GM11168 (cell line): ENCODE results near the gene FGGY.

Experiments used
- in situ Hi-C: fragments of 300-500 bp; cut with MboI; formaldehyde crosslinking; loops from one replicate; pipeline ENCODE4 v1.12.0; 2022; ENCODE audit warnings: low sequenced_read_pairs; ENCODE audit not compliant: unreplicated experiment

FGGY gene

GRCh38 chr1:59497616-59498015, 200.7 kb downstream of the FGGY start:
- in situ Hi-C loops = no loop called here

DNA sequence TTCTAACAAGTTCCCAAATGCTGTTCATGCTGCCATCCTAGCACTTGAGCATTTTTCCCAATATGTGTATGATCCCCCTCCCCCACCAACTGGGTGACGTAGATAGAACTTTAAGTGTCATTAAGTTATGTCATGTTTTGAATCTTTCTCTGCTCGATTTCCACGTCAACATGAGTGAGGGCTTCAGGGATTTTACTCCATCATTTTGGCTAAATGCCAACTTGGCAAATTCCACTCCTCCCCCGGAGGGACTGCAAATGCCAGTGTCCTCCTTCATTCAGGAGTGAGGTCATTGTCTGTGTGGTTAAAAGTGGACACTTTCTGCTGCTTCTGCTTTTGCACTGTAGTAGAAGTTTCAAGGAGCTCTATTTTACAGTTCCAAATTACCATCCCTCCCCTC, 201.7 kb downstream of the FGGY start:
- in situ Hi-C loops = no loop called here

- in situ Hi-C loops = no loop called here
Measured at GRCh38 chr1:59499273-59499942, 202.5 kb downstream of the FGGY start.

- in situ Hi-C loops = no loop called here
Measured at GRCh38 chr1:59499943-59500569, 203.2 kb downstream of the FGGY start.

DNA sequence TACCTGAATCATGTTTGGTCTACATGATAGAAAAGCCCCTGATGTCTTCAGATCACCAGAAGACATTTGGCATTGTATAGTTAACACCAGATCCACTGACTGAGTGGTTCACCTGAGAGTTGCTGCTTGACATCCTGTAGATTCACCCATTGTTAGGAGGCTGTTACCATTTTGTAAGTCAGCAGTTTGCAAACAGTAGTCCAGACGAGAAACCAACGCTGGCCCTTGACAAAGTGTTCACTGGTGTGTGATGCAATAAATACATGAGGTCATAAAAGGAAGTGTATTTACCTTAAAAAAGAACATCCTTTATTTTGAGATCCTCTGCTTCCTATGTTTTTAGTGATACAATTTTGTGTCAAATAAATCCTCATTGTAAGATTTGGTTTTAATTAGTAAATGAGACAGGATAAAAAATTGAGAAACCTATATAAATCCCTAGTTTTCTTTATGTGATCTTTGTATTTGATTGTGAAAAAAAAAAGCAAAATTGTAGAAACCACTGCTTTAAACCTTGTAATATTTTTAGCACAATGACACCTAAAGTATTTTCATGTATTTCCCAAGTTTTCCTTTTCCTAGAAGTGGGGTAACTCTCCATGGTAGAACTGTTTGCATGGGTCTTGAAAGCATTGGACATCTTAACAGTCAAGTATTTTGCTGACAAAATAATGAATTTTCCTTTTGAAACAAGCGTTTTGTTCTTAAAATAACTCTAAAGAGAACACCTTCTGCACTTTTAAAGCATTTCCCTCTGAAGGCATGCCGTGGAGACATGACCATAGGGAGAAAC, 204.3 kb downstream of the FGGY start:
- in situ Hi-C loops = no loop called here

DNA sequence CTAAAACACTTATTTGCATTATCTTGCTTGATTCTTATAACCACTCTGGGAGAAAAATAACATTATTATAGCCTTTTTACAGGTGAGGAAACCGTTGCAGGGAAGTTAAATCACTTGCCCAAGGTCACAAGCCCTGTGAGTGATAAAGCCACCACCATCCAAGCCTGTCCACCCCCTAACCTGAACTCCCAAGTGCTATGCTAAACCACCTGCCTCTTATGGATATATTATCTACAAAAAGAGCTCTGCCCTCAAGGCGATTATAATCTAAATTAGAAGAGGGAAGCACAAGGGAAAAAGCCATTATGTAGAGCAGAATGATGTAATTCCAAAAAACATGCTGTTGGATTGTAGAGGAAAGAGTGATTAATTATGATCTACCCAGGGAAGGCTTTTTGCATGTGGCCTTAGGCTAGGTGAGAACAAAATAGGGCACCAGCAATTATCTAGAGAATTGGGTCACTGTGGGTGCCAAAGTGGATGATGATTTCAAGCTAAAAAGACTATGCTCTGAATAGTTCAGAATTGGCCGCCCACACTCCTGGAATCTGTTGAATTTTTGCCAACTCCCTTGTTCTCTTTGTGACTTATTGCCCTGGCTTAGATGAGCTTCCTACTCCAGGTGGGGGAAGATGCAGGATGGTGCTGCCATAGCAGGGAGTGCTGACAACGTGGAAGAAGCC, 205.3 kb downstream of the FGGY start:
- in situ Hi-C loops = no loop called here

GRCh38 chr1:59504276-59504675, 207.4 kb downstream of the FGGY start:
- in situ Hi-C loops = no loop called here

- in situ Hi-C loops = no loop called here
Measured at GRCh38 chr1:59505596-59506028, 208.7 kb downstream of the FGGY start.

DNA sequence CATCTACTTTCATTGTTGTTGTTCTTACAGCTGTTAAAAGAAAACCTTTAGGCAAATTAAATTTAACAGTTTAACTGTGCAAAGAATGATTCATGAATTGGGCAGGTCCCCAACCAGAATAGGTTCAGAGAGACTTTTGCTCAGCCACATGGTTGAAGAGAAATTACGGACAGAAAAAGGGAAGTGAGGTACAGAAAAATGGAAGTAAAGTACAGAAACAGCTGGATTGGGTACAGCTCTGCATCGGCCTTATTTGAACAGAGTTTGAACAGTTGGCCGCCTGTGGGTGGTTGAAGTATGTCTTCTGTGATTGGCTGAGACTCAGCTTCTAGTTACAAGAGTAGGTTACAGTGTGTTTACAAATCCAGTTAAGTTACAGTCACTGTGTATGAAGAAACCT, 210.1 kb downstream of the FGGY start:
- in situ Hi-C loops = no loop called here

GRCh38 chr1:59509341-59509875, 212.5 kb downstream of the FGGY start:
- in situ Hi-C loops = no loop called here

DNA sequence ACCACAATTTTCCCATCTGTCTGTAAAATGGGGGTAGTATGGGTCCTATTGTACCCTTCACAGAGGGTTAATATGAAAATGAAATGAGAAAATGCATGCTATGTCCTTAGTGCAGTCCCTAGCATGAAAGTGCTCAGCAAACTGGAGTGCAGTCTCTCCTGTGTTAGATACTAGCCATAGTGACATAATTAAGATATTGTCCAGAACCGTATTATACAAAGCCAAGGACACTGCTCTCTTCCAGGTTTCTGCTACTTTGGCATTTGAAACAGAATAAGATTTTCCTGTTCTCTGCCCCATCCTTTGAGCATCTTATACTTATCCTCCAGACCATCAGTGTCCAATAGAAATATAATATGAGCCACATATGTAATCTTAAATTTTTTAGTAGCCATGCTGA, 213.4 kb downstream of the FGGY start:
- in situ Hi-C loops = no loop called here

GRCh38 chr1:59511476-59512465, 214.9 kb downstream of the FGGY start:
- in situ Hi-C loops = no loop called here

- in situ Hi-C loops = no loop called here
Measured at GRCh38 chr1:59512702-59513101, 215.8 kb downstream of the FGGY start.

DNA sequence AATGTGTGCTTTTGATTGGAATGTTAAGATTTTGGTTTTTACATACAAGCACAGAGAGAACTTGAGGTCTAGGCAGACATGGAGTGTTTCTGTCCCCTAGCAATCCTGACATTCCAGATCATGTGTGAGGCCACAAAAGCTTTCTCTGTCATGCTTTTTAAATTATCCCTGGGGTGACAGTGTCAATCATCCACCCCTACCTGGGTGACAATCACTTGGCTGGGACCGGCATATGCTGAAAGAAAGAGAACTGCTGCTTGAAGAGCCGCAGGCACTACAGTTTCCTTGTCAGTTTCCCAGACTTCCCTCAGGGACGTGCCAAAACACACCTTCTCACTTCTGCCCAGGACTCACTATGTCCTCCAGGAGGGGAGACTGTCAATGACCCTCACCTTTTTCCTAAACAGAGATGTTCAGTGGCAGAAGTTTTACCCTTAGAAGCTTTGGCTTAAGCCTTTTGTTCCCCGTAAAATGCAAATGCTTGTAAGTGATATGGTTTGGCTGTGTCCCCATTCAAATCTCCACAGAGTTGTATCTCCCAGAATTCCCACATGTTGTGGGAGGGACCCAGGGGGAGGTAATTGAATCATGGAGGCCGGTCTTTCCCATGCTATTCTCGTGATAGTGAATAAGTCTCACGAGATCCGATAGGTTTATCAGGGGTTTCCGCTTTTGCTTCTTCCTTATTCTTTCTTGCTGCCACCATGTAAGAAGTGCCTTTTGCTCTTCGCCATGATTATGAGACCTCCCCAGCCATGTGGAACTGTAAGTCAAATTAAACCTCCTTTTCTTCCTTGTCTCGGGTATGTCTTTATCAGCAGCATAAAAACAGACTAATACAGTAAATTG, 217.4 kb downstream of the FGGY start:
- in situ Hi-C loops = no loop called here

DNA sequence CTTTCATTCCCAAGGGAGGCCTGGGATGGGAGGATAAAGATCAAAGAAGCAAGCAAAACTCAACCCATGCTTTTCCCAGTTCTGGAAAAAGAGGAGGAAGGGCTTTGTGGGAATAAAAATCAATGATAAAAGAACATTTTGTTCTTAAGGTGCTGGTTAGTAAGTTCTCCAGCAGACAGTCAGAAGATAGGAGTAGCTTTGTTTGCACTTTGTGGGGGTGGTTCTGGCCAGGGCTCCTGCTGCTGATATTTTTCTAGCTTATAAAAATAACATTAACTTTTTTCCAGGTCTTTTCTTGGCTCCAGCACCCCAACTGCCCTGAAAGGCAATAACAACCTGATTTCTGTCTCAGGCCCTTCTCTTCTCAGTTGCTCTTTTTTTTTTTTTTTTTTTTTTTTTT, 220.0 kb downstream of the FGGY start:
- in situ Hi-C loops = no loop called here

DNA sequence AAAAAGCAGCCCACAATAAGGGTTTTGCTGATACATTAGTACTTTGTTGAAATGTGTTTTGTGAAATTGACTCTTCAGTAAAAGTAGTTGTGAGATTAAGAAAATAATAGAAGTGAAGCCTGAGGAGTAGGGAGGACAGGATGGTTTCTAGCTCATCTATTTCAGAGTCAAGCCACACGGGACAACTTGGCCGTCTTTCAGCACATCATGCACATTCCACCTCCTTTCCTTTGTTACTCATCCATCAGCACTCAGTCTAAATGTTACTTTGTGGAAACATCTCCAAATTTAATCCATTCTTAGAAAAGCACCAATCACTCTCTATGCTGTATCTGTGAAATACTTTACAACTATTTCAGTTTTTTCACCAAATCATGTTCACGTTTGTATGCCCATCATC, 223.3 kb downstream of the FGGY start:
- in situ Hi-C loops = no loop called here

DNA sequence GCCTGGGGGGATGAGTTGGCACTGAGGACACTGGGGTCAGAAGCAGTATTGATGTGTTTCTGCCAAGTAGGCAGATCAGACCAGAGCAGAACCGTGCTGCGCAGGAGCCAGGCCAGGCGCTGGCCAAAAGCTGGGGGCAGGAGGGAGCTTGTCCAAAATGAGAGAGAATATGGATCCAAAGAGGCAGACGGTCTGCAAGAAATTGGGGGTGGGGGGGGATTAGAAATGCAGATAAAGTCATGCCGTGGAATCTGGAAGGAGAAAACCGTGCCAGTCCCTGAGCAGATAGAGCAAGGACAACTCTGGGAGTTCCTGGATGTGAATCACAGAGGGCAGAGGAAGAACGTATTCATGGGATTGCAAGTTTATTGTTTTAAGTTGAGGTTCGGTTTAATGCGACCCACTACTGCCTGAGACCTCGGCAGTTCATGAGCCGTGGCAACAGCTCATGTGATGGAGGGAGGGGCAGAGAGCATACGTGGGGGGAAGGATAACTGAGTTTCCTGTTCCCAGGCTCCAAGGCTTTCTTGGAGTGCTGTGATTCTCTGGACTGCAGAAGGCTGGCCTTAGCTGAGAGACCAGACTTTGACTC, 224.0 kb downstream of the FGGY start:
- in situ Hi-C loops = no loop called here

DNA sequence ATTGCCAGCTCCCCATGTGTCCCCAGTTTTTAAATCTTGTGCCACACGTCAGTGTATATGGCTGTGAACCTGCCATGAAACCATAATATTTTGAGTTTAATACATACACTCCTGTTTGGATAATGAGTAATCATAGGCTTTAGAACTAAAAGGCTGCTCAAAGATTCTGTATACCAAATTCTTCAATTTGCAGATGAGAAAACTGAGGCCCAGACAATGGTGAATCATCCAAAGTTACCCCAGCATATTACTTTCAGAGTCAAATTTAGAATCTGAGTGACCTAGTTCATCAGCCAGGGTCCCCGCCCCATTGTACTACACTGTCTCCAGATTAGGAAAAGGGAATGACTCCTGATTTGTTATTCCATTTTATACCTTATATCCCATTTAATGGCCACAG, 224.6 kb downstream of the FGGY start:
- in situ Hi-C loops = no loop called here
